HEK293 (cell line): ENCODE data around the gene FLVCR1.

Source experiments
- CTCF ChIP-seq: fragments of 450-650 bp; formaldehyde crosslinking; IDR thresholded peaks from 2 replicates; pipeline ENCODE4 v1.5.1; 2016; ENCODE audit warnings: missing biosample characterization, missing genetic modification characterization
- HOXA7 ChIP-seq: sonication (generic); formaldehyde crosslinking; IDR thresholded peaks from 2 replicates; pipeline ENCODE4 v1.8.1; 2022; ENCODE audit warnings: missing genetic modification reagents, borderline replicate concordance
- KLF1 ChIP-seq: fragments of 450-650 bp; formaldehyde crosslinking; IDR thresholded peaks from 2 replicates; pipeline ENCODE4 v1.5.1; 2016; ENCODE audit warnings: missing biosample characterization, missing genetic modification characterization
- ZBTB7A ChIP-seq: fragments of 450-650 bp; formaldehyde crosslinking; IDR thresholded peaks from 2 replicates; pipeline ENCODE4 v1.5.1; 2016; ENCODE audit warnings: low read depth, missing biosample characterization, missing genetic modification characterization
- ZNF121 ChIP-seq: fragments of 450-650 bp; formaldehyde crosslinking; IDR thresholded peaks from 2 replicates; pipeline ENCODE4 v1.5.1; 2016; ENCODE audit warnings: missing biosample characterization, missing genetic modification characterization
- ZNF169 ChIP-seq: fragments of 450-650 bp; formaldehyde crosslinking; IDR thresholded peaks from 2 replicates; pipeline ENCODE4 v1.5.1; 2016; ENCODE audit warnings: missing biosample characterization, missing genetic modification characterization
- ZNF175 ChIP-seq: fragments of 450-650 bp; formaldehyde crosslinking; IDR thresholded peaks from 2 replicates; pipeline ENCODE4 v1.5.1; 2016; ENCODE audit warnings: missing biosample characterization, missing genetic modification characterization
- ZNF214 ChIP-seq: fragments of 450-650 bp; formaldehyde crosslinking; IDR thresholded peaks from 2 replicates; pipeline ENCODE4 v1.5.1; 2017; ENCODE audit warnings: missing biosample characterization, mild to moderate bottlenecking, missing genetic modification characterization, borderline replicate concordance
- ZNF513 ChIP-seq: fragments of 450-650 bp; IDR thresholded peaks from 2 replicates; pipeline ENCODE4 v1.5.1; 2018; ENCODE audit warnings: missing biosample characterization, missing genetic modification characterization
- ZNF677 ChIP-seq: fragments of 450-650 bp; IDR thresholded peaks from 2 replicates; pipeline ENCODE4 v1.5.0; 2018; ENCODE audit warnings: missing biosample characterization, mild to moderate bottlenecking, missing genetic modification characterization, moderate library complexity
- TF ChIP-seq, protein P1 (sequence below): fragments of 450-650 bp; formaldehyde crosslinking; IDR thresholded peaks from 2 replicates; pipeline ENCODE4 v1.5.1; 2016; ENCODE audit warnings: missing biosample characterization, missing genetic modification characterization

DNA sequence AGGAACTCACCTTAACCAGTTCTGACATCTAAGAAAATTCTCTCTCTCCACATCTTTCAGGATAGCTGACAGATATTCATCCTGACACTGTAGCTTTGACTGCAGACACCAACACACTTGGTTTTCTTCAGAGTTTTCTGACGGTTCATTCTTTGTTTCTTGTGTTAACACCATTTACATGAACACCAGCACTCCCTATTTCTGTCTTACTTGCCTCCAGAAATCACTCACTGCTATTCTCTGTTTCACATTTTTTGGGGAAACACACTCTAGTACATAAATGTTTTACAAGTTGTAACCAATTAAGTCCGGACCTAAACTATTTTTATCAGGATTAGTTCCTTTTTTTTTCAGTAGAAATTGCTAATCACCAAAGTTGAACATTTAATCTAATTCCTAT, 15.4 kb downstream of the FLVCR1 start:
- TF ChIP-seq ZNF513 (tag by site-specific recombination) (no peak), CTCF (tag by site-specific recombination) (no peak), ZNF214 (tag by site-specific recombination) (no peak), ZBTB7A (tag by site-specific recombination) (no peak), ZNF169 (tag by site-specific recombination) (no peak), ZNF677 (tag by site-specific recombination) (no peak), ZNF121 (tag by site-specific recombination) (no peak), KLF1 (no peak), HOXA7 (no peak), ZNF175 (no peak)
- TF ChIP-seq, protein P1, sequence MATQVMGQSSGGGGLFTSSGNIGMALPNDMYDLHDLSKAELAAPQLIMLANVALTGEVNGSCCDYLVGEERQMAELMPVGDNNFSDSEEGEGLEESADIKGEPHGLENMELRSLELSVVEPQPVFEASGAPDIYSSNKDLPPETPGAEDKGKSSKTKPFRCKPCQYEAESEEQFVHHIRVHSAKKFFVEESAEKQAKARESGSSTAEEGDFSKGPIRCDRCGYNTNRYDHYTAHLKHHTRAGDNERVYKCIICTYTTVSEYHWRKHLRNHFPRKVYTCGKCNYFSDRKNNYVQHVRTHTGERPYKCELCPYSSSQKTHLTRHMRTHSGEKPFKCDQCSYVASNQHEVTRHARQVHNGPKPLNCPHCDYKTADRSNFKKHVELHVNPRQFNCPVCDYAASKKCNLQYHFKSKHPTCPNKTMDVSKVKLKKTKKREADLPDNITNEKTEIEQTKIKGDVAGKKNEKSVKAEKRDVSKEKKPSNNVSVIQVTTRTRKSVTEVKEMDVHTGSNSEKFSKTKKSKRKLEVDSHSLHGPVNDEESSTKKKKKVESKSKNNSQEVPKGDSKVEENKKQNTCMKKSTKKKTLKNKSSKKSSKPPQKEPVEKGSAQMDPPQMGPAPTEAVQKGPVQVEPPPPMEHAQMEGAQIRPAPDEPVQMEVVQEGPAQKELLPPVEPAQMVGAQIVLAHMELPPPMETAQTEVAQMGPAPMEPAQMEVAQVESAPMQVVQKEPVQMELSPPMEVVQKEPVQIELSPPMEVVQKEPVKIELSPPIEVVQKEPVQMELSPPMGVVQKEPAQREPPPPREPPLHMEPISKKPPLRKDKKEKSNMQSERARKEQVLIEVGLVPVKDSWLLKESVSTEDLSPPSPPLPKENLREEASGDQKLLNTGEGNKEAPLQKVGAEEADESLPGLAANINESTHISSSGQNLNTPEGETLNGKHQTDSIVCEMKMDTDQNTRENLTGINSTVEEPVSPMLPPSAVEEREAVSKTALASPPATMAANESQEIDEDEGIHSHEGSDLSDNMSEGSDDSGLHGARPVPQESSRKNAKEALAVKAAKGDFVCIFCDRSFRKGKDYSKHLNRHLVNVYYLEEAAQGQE = no peak
